Occipital lobe (tissue), 2 donors: ENCODE data around the gene NAT14. TPM values are rescaled to one million over a fixed set of nuclear protein-coding genes. Genes with fewer than 3 reads are reported as not detected.

Experiments used
- DNase-seq: peaks from one replicate; lab custom pipeline; 2025; lab: John Stamatoyannopoulos, UW
- total RNA-seq: library from RNA; depleted of rRNA; stranded (reverse); fragments of >200 nt; gene quantifications from one replicate; pipeline ENCODE4 v1.2.3, GENCODE V29; 2014

The NAT14 gene
- total RNA-seq, 1 donor from 2014 or later, result 15.0 TPM

- no peak for DNase-seq
Observed at GRCh38 chr19:55535173-55535964, 50.4 kb downstream of the NAT14 start.

GRCh38 chr19:55535965-55536350 is 51.0 kb downstream of the NAT14 start:
- no peak for DNase-seq

GRCh38 chr19:55536366-55536765 is 51.4 kb downstream of the NAT14 start:
- DNase-seq, result no peak

Other genes with a start within 250 kb of the NAT14 start
- 11.4 TPM for gene PPP6R1, start 226.2 kb upstream of the NAT14 start, total RNA-seq
- 23.4 TPM for gene HSPBP1, start 205.1 kb upstream of the NAT14 start, total RNA-seq
- gene BRSK1, start 201.2 kb upstream of the NAT14 start, total RNA-seq, result 67.1 TPM
- 0.47 TPM for gene TMEM150B, start 159.8 kb upstream of the NAT14 start, total RNA-seq
- 6.9 TPM for gene KMT5C, start 145.3 kb upstream of the NAT14 start, total RNA-seq
- gene COX6B2, start 130.5 kb upstream of the NAT14 start, total RNA-seq, result not detected
- not detected for gene GARIN5B, start 121.9 kb upstream of the NAT14 start, total RNA-seq
- 0.16 TPM for gene IL11, start 114.7 kb upstream of the NAT14 start, total RNA-seq
- gene TMEM190, start 108.4 kb upstream of the NAT14 start, total RNA-seq, result not detected
- not detected for gene TMEM238, start 100.9 kb upstream of the NAT14 start, total RNA-seq
- gene RPL28, start 99.3 kb upstream of the NAT14 start, total RNA-seq, result 112 TPM
- 35.9 TPM for gene UBE2S, start 77.4 kb upstream of the NAT14 start, total RNA-seq
- 4.2 TPM for gene SHISA7, start 41.9 kb upstream of the NAT14 start, total RNA-seq
- 13.7 TPM for gene ISOC2, start 23.5 kb upstream of the NAT14 start, total RNA-seq
- not detected for gene C19orf85, start 20.4 kb upstream of the NAT14 start, total RNA-seq
- 0.78 TPM for gene ZNF628, start 8.6 kb upstream of the NAT14 start, total RNA-seq
- gene SSC5D, start 3.2 kb downstream of the NAT14 start, total RNA-seq, result 0.31 TPM
- gene SBK2, start 51.9 kb downstream of the NAT14 start, total RNA-seq, result not detected
- 0.31 TPM for gene SBK3, start 60.4 kb downstream of the NAT14 start, total RNA-seq
- 4.2 TPM for gene ZNF579, start 95.7 kb downstream of the NAT14 start, total RNA-seq
- 4.1 TPM for gene FIZ1, start 114.3 kb downstream of the NAT14 start, total RNA-seq
- 2.8 TPM for gene ZNF524, start 115.1 kb downstream of the NAT14 start, total RNA-seq
- 1.2 TPM for gene ZNF865, start 120.5 kb downstream of the NAT14 start, total RNA-seq
- 5.1 TPM for gene ZNF784, start 139.4 kb downstream of the NAT14 start, total RNA-seq
- gene ZNF580, start 155.8 kb downstream of the NAT14 start, total RNA-seq, result 4.8 TPM
- gene ZNF581, start 158.5 kb downstream of the NAT14 start, total RNA-seq, result 5.6 TPM
- 7.8 TPM for gene CCDC106, start 163.0 kb downstream of the NAT14 start, total RNA-seq
- gene U2AF2, start 169.8 kb downstream of the NAT14 start, total RNA-seq, result 65.8 TPM
- gene EPN1, start 190.0 kb downstream of the NAT14 start, total RNA-seq, result 20.7 TPM